ENCODE measurements around the gene CHAT.

The CHAT gene

DNA sequence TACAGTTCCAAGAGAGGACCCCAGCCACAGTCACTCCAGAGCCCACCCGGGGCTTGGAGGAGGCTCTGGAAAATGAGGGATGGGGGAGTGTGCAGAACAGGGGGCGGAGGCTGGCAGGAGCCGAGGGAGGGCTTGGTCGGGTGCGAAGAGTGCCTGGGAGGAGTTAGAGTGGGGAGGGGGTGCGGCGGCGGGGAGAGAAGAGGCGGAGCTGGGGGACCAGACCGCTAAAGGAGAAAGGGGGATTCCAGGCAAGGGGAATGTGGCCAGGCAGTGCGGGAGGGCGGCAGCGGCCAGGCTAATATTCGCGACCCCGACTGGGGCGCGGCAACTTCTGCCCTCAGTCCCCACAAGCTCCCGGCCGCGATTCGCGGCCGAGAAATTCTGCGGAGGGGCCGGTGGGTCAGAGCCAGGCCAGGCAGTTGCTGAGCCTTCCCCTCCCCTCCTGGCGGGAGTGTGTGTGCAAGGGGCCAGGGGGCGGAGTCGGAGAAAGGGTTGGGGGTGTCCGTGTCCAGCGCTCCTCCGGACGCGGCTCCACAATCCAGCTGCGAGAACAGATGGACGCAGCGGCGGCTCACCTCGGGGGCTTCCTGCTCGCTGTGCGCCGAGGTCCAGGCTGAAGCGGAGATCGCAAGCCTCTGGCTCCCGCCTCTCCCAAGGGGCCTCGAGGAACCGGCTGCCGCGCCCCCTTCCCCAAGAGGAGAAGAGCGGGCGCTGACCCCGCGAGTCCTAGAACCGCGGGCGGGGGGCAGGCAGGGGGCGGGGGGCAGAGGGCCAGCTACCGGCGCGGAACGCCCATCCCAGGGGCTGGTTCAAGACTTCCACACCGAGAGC is 4.3 kb upstream of the CHAT start:
- DNase-seq: peak in 2 of 42 donors; percentile 9 to 12
- intact Hi-C loops (cut with DNase I): no loop called here

DNA sequence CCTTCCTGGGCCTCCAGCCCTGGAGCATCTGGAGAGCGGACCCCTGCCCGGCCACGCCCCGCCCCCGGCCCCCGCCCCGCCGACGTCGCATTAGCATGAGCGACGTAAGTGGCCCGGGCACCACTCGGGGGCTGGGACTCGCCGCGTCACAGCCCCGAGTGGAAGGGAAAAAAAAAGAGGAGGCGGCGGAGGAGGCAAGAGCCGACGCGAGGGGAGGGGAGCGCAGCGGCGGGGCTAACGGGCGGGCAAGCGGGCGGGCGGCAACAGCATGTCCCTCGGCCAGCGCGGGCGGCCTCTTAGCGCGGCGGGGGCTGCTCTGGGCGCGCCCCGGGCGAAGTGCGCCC is 3.8 kb upstream of the CHAT start, which contains the start of gene SLC18A3:
Gene SLC18A3, plus strand, starts transcription at position 197 of the 344 bp plus-strand sequence. CDS start 431 bp downstream, outside the sequence.
- DNase-seq: peak in 2 of 42 donors; percentile 13 to 26
- intact Hi-C loops (cut with DNase I): no loop called here

DNA sequence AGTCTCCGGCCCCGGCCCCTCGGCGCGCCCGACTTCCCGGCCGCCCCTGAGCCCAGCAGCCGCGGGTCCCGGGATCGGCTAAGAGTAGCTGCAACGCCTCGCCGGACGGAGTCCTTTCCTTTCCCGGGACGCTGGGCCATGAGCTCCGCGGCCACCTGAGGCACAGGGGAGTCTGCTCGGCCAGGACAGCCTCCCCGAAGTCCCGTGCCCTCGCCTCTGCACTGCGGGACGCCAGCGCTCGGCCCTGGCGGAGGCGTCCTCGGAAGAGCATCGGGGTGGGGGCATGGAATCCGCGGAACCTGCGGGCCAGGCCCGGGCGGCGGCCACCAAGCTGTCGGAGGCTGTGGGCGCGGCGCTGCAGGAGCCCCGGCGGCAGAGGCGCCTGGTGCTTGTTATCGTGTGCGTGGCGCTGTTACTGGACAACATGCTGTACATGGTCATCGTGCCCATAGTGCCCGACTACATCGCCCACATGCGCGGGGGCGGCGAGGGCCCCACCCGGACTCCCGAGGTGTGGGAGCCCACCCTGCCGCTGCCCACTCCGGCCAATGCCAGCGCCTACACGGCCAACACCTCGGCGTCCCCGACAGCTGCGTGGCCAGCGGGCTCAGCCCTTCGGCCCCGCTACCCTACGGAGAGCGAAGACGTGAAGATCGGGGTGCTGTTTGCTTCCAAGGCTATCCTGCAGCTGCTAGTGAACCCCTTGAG is 3.2 kb upstream of the CHAT start:
- peak in 4 of 42 donors; percentile 1 to 25 (median 13) for DNase-seq
- intact Hi-C loops (cut with DNase I): no loop called here

DNA sequence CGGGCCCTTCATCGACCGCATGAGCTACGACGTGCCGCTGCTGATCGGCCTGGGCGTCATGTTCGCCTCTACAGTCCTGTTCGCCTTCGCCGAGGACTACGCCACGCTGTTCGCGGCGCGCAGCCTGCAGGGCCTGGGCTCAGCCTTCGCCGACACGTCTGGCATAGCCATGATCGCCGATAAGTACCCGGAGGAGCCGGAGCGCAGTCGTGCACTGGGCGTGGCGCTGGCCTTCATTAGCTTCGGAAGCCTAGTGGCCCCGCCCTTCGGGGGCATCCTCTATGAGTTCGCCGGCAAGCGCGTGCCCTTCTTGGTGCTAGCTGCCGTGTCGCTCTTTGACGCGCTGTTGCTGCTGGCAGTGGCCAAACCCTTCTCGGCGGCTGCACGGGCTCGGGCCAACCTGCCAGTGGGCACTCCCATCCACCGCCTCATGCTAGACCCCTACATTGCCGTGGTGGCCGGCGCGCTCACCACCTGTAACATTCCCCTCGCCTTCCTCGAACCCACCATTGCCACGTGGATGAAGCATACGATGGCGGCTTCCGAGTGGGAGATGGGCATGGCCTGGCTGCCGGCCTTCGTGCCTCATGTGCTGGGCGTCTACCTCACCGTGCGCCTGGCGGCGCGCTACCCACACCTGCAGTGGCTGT is 2.5 kb upstream of the CHAT start:
- intact Hi-C loops (cut with DNase I): no loop called here
- DNase-seq: peak in 8 of 42 donors; percentile 4 to 40 (median 14)

DNA sequence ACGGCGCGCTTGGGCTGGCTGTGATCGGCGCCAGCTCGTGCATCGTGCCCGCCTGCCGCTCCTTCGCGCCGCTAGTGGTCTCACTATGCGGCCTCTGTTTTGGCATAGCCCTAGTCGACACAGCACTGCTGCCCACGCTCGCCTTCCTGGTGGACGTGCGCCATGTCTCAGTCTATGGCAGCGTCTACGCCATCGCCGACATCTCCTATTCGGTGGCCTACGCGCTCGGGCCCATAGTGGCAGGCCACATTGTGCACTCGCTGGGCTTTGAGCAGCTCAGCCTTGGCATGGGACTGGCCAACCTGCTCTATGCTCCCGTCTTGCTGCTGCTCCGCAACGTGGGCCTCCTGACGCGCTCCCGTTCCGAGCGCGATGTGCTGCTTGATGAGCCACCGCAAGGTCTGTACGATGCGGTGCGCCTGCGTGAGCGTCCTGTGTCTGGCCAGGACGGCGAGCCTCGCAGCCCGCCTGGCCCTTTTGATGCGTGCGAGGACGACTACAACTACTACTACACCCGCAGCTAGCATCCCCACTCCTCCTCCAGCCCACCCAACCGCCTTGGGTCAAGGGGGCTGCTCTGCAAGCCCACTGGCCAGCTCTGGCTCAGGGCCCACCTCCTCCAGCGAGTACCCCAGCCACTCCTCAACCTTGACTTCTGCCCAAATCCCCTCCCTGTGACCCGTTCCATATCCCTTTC is 1.9 kb upstream of the CHAT start:
- intact Hi-C loops (cut with DNase I): no loop called here
- DNase-seq: peak in 8 of 42 donors; percentile 2 to 35 (median 12)

DNA sequence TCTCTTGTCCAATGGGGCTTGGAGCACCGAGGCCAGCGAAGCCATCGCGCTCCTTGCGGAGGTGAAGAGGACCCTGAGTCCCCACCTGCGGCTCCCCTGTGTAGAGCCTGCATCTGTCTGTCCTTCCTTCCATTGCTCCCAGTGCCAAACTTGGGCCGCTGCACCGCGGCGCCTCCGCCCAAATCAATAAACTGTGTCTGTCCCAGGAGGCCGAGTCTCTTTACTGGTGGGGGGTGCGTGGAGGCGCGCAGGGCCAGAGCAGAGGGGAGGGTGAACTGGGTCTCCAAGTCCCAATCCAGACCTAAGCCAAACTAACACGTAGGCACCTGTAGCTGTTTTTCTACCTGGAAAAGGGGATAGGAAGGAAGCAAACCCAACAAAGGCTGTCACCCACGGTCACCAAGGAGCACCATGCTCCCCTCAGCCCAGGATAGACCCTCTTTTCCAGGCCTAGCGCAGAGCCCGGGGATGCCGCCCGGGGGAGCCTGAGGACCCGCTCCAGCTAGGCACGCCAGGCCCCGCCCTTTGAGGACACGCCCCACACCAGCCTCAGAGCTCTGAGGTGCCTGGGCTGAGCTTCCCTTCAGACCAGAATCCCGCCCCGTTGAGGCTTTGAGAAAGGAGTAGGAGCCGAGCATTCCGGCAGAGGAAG is 1.2 kb upstream of the CHAT start:
- peak in 6 of 42 donors; percentile 3 to 42 (median 20) for DNase-seq
- intact Hi-C loops (cut with DNase I): no loop called here

DNA sequence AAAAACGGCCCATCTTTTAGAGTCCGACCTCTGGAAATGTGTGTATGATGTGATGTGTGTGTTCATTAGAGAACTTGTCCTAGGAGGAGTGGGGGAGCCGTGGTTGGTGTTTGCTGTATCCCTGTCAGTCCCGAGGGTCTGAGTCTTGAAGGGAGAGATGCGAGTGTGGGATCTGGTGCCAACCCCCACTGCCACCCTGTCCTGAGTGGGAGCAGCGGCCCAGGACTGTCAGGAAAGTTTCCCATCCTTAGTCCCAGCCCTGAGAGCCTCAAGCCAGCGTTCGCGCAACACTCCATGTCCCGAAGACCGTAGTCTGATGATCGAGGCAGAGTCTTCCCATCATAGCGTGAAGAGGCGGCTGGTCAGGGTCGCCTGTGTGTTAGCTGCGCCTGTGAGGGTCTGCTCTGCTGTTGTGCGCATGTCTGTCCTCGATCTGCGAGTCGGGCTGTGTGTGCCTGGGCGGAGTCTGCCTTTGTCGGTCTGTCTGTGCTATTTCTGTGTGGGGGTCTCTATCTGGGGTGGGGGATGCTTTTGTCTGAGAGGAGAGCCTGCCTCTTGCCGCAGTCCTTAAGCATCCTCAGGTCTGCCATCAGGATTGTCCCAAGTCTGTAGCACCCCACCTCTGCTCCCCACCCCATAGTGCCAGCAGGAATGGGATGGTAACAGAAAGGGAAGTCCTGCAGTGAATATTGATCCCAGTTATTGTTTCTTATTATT is 514 bp upstream of the CHAT start:
- intact Hi-C loops (cut with DNase I): no loop called here

DNA sequence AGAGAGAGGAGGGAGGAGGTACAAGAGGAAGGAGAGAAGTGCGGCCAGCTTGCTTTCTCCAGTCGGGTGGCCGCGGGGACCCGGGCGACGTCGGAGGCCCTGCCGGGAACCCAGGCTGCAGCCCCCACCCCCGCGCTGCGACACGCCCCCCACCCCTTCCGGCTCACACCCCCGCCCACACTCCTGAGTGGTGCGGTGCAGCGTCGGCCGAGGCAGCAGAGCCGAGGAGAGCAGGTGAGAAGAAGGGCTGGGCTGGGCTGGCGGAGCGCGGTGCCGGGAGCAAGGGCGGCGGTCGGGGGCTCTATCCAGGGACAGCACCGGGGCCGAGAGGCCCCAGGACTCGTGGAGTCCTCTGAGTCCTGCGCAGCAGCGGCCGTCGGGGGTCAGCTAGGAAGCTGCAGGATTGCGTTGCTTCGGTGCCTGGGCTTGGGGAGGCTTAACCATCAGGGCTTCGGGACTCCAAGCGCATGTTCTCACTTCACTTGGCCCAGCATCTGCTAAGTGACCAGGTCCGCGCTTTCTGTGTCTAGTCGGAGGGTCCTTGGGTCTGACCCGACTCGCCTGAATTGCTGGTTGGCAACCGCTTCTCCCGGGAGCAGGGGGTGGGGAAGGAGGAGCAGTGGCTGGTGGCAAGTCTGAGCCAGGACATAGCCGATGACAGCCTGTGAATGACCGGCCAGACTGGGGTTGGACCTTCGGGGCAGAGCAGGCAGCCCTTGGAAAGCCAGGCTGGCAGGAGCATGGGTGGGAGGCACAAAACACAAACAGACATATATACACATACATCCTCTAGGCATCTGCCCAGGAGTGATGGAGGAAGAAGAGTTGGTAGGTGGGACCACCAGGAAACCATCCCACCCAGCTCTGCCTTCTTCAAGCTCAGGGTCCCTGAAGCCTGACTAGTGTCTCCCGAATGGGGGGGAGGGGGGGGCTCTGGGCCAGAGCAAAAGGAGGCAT is 683 bp downstream of the CHAT start:
- peak in 13 of 42 donors; percentile 0 to 36 (median 8) for DNase-seq
- intact Hi-C loops (cut with DNase I): no loop called here

More for the DNA sequence above, 514 bp upstream of the CHAT start:
- DNase-seq: peak in 9 of 42 donors; percentile 0 to 36 (median 10)

DNA sequence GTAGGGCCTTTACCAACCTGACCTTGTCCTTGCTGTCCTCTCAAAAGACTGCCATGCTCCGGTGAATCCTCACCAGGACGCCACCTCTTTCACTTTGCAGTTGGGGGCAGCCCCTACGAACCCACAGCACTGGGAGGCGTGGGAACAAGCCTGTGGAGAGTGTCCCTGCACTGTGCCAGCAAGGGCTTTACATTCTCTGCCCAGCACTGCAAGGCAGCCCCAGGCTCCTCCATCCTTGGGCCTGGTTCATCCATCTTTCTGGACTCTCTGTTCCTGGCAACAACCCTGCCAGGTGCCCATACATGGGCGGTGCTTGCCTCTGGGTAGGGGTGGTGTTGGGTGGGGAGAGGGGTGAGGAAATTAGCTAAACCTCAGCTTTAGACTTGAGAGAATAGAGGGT is 1.4 kb downstream of the CHAT start:
- peak in 9 of 42 donors; percentile 0 to 27 (median 3) for DNase-seq
- intact Hi-C loops (cut with DNase I): no loop called here

DNA sequence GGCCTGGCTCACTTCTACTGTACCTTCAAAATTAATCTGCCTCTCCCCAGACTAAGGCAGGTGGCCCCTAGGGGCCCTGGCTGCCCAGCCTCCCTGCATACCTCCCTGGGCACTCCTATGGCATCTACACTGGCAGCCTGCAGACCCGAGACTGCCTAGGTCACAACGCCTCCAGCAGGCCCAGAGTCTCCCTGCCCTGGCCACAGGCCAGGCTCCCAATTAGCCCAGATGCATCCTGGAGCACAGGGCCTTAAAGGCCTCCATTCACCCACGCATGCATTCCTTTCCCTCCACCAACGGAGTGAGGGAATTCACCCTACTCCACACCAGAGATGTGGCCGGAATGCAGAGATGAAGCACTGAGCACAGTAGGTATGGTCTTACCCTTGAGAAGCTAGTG is 1.9 kb downstream of the CHAT start:
- intact Hi-C loops (cut with DNase I): no loop called here

DNA sequence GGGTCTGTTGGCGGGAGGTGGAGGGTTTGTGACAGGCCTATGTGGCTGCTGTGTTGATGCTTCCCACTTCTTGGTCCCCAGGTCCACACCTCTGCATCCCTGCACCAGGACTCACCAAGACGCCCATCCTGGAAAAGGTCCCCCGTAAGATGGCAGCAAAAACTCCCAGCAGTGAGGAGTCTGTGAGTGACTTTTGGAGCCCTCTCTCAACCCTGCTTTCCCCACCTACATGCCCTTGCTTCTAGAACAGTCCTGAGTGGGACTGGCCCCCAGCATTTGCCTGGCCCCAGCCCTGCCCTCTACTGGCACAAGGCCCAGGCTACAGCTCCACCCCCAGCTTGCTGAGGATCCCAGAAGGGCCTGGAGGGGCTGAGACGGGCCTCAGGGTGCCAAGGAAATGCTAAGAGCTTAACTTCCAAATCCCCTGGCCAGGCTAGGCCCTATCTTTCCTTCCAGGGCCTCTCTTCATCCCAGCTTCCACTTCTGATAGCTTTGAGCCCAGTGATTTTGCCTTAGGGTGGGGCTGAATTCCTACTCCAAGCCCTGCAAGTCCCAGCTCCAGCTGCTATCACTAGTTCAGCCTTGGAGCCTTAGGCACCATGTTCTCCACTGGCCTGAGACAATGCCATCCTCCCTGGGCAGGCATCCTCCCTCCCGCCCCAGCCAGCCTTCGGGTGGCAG is 2.7 kb downstream of the CHAT start:
- DNase-seq: peak in 8 of 42 donors; percentile 1 to 25 (median 7)
- intact Hi-C loops (cut with DNase I): no loop called here

More for the DNA sequence above, 1.9 kb downstream of the CHAT start:
- DNase-seq: peak in 6 of 42 donors; percentile 1 to 33 (median 9)

DNA sequence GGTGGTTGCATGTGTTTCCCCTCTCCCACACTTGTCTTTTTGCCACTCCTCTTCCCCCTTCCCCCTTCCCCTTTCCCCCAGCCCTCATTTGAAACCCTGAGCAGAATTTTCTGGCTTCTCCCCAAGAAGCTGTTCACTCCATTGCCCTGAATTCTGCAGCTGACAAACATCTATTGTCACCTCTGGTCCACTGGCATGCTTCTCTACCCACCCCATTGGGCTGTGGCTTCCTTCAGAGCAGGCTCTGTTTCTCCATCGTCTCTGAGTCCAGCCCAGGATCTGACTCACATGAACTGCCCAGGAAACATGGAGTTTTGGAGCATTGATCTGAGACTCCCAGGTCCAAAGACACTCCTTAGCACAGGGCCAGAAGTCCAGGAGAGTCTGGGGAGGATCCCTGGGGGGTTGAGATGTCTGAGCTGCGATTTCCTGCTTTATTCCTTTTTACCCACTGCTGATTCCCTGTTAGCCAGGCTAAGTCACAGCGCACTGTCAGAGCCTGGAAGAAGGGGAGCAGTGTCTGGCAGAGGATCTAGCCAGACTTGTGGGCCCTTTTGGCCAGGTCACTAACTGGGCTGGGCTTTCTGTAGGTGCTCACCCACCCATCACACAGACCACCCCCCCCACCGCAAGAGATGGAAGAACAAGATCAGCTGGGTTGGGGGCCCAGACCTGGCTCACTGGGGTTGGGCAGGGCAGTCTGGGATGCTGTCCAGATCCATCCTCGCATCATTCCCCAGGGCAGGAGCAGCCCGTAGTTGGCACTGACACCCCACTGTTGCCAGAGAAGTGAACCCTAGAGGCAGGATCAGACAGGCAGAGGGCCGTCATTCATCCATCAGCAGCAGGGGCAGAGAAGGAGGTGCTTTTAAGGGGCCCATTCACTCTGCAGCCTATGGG is 3.5 kb downstream of the CHAT start:
- intact Hi-C loops (cut with DNase I): no loop called here
- peak in 6 of 42 donors; percentile 0 to 26 (median 7) for DNase-seq

DNA sequence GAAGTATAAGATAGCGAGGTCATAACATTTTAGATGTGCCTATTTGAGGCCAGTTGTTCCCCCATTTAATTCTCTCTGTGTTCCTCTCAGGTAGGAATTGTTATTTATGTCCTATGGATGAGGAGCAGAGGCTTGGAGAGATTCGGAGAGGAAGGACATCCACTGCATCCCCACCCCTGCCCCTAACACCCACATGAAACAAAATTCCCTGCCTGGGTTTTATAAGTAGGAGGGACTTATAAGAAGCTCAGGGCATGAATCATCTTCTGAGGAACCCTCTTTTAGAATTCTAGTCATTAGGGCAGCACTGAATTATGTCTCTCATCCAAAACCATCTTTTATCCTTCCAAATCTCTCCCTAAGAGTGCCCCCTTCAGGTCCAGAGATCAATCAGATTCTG is 5.0 kb downstream of the CHAT start:
- DNase-seq: peak in 2 of 42 donors; percentile 1
- intact Hi-C loops (cut with DNase I): no loop called here

DNA sequence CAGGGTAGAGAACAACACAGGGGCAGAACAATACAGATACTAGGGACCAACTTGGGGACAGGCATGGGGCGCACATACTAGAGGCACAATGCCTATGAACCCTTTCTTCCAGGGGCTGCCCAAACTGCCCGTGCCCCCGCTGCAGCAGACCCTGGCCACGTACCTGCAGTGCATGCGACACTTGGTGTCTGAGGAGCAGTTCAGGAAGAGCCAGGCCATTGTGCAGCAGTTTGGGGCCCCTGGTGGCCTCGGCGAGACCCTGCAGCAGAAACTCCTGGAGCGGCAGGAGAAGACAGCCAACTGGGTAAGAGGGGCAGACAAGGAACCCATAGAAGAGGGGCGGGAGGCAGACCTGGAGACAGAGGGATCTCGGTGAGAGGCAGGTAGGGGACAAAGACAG is 5.8 kb downstream of the CHAT start:
- DNase-seq: peak in 4 of 42 donors; percentile 4 to 19 (median 4)
- intact Hi-C loops (cut with DNase I): no loop called here

DNA sequence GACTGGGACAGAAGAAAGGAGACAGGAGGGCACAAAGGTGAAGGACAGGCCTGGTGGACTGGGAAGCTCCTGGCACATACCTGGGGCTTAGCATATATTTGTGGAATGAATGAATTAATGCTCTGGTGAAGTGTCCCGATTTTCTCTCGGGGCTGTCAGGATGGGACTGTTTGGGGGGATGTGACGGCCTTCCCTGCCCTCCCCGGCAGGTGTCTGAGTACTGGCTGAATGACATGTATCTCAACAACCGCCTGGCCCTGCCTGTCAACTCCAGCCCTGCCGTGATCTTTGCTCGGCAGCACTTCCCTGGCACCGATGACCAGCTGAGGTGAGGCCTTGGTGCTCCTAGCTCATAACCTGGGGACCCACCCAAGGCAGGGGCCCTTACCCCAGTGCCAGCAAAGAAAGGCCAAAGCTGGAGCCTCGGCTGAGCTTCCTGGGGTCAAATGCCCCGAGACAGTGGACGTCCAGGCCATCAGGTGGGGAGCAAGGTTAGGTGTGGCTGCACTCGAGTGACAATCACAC is 6.5 kb downstream of the CHAT start:
- DNase-seq: peak in 5 of 42 donors; percentile 0 to 18 (median 7)
- intact Hi-C loops (cut with DNase I): no loop called here

Measured in head of caudate nucleus (tissue), 42 donors.